NCI-H2107 (cell line): ENCODE measurements around the gene SLC51B.
"Not testable (repeated sequence)": the region's sequence is repeated elsewhere in the genome, so short reads cannot be mapped to it uniquely, and the experiment has no call there.

Experiments used
- DNase-seq: peaks from one replicate; lab custom pipeline; 2025; lab: John Stamatoyannopoulos, UW

The SLC51B gene

GRCh38 chr15:65066635-65067316 is 21.6 kb downstream of the SLC51B start:
- no peak for DNase-seq

GRCh38 chr15:65067317-65067644 is 22.1 kb downstream of the SLC51B start:
- no peak for DNase-seq

DNA sequence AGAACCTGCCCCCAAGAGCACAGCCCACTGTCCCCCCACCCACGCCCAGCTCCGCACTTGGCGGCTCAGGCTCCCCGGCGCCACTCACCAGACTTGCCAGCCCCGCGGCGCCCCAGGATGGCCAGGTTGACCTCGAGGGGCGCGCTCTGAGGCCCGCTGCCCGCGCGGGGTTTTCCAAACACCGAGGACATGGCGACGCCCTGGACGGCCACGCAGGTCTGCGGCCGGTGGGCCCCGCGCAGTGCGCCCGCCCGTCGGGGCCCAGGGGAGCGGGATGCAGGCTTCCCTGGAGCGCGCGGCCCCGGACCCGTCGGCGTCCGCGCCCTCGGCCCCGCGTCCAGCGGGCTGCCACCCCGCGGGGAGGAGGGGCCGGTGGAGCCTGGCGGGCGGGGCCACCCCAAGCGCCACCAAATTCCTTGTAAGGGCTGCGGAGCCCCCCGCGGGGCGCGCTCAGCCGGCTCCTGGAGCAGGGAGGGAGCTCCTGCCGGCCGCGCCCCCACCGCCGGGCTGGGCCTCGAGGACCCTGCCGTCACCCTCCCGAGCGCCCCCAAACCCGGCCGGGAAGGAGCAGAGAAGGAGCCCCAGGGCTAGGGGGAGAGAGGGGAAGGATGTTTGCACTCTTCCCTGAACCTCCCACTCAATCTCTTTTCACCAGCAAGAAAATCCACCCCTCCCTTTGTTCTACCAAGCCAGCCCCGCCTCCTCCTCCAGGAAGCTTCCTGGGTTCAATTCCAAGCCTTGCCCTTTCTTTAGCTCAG is 22.6 kb downstream of the SLC51B start, which contains the start of gene RASL12:
TSS of gene RASL12 (minus strand) at position 347 of the 758 bp plus-strand sequence. CDS start at position 191, 156 bp downstream.
- no peak for DNase-seq

DNA sequence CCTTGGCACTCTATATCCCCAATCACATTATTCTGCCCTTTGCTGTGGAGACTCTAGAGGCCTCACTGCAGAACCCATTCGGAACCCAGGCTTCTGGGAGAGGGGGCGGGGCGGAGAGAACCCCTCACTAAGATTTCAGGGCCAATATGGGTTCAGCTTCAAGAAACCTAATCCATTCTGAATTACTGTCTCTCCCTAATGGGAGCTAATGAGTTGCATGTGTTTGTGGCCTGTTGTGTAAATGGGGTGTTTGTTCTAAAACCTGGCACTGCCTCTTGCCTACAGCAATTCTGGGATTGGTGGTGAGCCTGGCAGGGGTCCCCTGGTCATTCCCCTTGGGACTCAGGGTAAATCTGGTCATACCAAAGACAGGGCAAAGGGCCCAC is 23.2 kb downstream of the SLC51B start:
- DNase-seq, result no peak

GRCh38 chr15:65069179-65069578 is 24.0 kb downstream of the SLC51B start:
- DNase-seq, result no peak

DNA sequence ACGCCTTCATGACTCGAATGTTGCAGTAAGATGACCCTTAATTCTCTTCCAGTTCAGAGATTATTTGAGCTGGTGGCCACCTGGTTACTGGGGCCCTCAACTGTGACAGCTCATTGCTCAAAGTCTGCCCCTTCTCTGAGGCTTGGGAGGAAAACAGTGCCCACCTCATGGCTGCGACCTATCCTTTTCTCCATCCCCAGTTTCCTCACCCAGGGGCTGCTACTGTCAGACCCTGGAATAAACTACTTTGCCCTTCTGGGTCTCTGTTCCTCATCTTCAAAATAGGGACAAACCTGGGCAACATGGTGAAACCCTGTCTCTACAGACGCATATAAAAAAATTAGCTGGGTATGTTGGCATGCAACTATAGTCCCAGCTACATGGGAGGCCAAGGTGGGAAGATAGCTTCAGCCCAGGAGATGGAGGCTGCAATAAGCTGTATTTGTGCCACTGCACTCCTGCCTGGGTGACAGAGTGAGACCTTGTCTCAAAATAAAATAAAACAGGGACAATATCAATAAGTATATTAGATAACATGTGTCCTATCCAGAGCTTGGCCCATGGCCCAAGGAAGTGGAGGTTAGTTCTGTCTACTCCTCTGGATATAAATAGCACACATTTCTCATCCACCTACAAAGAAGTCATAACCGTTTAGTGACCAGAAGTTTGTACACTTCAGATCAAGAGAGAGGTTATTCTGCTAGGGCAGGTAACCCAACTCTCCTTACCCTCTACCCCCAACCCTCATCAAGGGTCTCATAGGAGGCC is 24.8 kb downstream of the SLC51B start:
- no peak for DNase-seq

- DNase-seq, result no peak
Observed at GRCh38 chr15:65071381-65071811, 26.2 kb downstream of the SLC51B start.

DNA sequence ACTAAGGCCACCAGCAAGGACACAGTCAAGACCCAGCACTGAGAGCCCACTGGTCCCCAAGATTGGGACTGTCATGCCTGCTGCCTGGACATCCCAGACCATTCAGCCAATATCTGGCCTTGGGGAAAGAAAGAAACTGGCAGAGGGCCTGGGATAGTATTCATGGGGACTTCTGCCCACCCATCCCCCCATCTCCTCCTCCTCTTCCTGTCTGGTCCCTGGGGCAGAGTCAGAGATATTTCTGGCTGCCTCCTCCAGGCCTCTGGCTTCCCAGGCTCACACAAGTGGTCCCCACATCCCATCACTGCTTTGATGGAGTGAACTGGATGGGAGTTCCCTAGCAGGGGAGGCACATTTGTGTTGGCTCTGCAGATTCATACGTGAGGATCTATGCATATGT is 26.8 kb downstream of the SLC51B start:
- DNase-seq, result no peak

GRCh38 chr15:65072617-65073016 is 27.4 kb downstream of the SLC51B start:
- no peak for DNase-seq

DNA sequence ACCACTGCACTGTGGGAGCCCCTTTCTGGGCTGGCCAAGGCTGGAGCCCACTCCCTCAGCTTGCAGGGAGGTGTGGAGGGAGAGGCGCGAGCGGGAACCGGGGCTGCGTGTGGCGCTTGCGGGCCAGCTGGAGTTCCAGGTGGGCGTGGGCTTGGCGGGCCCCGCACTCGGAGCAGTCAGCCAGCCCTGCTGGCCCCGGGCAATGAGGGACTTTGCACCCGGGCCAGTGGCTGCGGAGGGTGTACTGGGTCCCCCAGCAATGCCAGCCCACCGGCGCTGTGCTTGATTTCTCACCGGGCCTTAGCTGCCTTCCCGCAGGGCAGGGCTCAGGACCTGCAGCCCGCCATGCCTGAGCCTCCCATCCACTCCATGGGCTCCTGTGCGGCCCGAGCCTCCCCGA is 29.8 kb downstream of the SLC51B start:
- DNase-seq, result not testable (repeated sequence)

GRCh38 chr15:65075607-65076395 is 30.6 kb downstream of the SLC51B start:
- DNase-seq, result not testable (repeated sequence)

DNA sequence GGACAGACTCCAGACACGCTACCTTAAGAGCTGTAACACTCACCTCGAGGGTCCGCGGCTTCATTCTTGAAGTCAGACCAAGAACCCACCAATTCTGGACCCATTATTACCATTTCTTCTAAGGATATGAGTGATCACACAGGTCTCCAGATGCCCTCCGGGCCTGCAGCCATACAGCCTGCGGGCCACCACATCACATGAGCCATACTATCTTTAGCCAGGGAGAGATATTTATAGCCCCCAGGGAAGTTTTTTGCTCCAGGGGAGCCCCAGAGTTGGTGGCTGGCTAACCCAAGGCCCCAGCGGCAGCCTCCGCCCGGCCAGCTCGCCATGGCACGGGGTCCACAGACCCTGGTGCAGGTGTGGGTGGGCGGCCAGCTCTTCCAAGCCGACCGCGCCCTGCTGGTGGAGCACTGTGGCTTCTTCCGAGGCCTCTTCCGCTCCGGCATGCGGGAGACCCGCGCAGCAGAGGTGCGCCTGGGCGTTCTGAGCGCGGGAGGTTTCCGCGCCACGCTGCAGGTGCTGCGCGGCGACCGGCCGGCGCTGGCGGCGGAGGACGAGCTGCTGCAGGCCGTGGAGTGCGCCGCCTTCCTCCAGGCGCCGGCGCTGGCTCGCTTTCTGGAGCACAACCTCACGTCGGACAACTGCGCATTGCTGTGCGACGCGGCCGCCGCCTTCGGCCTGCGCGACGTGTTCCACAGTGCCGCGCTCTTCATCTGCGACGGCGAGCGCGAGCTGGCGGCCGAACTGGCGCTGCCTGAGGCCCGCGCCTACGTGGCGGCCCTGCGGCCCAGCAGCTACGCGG is 31.5 kb downstream of the SLC51B start, which contains the start of gene KBTBD13:
TSS of gene KBTBD13 (plus strand) at position 261 of the 805 bp plus-strand sequence. CDS start at position 331, 70 bp downstream.
- no peak for DNase-seq

- DNase-seq, result no peak
Observed at GRCh38 chr15:65077291-65077980, 32.2 kb downstream of the SLC51B start.

DNA sequence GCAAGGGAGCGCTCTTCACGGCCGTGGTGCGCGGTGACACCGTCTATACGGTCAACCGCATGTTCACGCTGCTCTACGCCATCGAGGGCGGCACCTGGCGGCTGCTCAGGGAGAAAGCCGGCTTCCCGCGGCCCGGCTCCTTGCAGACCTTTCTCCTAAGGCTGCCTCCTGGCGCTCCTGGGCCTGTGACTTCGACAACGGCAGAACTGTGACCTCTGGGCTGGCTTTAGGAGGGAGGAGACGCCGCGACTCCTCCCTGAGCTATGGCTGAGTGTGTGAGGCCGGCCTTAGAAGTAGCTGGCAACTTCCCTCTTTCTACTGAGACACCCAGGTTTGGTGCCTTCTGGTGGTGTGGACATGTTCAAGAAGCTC is 32.8 kb downstream of the SLC51B start:
- no peak for DNase-seq

DNA sequence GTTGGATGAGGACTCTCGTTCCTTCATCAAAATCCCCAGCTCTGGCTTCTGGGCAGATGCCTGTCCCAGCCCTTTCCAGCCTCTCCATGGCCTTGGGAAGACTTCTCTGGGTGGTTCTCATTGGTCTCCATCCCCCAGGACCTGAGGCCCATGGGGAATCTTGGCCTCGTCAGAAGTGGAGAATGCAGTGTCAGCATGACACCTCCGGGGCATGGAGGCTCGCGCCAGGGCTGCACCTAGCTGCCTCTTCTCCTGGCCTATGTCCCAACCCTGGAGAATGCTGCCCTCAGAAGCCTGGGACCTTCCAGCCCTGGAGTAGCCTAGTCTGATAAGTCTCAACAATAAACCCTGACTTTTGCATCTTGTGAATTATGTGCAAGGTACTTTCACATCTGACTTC is 34.4 kb downstream of the SLC51B start:
- no peak for DNase-seq

GRCh38 chr15:65081270-65081669 is 36.1 kb downstream of the SLC51B start:
- no peak for DNase-seq

- no peak for DNase-seq
Observed at GRCh38 chr15:65081758-65082157, 36.6 kb downstream of the SLC51B start.

DNA sequence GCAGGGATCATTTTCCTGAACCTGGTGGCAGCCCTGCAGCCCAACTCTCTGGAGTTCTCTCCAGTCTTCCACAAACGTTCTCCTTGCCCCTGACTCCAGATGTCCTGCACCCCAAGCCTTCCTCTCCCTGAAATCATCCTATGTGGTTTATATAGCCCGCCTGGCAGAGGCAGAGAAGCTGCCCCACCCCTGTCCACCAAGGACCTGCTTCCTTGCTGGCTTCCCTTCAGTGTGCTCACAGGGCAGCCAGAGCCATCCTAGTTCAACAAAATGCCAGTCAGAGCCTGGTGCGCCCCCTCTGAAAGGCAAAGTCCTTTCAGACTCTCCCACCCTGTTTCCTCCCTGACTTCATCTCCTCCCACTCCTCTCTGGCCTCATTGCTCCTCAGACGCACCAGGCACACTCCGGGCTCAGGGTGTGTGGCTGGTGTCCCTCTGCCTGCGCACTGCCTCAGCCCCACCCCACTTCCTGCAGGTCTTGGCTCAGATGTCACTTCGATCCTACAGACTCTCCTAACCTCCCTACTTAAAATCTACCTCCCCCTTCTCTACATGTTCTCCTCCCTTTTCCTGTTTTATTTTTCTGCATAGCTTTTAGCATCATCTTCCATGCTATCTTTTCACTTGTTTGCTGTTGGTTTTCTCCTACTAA is 37.2 kb downstream of the SLC51B start:
- DNase-seq, result no peak

- DNase-seq, result no peak
Observed at GRCh38 chr15:65083262-65083701, 38.1 kb downstream of the SLC51B start.
